NCI-H446 (cell line): ENCODE data around the gene DPP10.

ENCODE experiments used
- DNase-seq, 2 experiments: peaks; one replicate each; lab custom pipeline; 2025; lab: John Stamatoyannopoulos, UW

Gene DPP10

DNA sequence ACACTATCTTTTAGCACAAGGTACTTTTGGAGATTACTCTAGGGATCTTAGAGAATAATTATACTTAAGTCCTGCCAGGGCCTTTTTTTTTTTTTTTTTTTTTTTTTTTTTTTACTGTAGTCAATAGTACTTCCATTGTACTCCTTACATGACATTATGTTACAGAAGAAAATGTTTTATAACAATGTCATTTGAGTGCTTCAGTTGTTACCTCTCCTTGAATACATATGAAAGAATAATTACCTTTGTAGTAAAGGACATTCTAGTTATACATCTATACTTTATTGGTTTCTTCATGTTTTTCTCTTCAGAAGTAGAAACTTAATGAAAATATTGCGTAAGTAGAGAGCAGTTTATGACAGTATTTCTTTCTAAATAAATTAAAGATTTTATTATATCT is 834.9 kb downstream of the DPP10 start:
- no peak for DNase-seq

GRCh38 chr2:115285416-115285815 is 843.0 kb downstream of the DPP10 start:
- DNase-seq: no peak

DNA sequence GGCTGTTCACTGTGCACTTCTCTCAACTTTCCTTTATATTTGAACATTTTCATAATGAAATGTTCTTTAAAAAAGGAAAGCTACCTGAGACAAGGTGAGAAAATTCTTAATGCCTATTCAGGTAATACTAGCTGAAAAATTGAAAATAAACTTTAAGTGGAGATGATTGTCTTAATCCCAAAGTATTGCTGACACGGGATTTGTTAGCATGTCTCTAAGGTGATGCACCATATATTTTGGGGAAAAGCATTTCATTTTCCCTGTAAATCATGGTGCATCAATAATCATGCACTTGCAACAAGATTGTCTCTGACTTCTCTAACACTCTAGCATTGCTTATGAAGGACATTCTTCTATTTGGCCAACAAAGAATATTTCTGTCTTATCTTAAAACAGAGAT is 848.0 kb downstream of the DPP10 start:
- DNase-seq: no peak

DNA sequence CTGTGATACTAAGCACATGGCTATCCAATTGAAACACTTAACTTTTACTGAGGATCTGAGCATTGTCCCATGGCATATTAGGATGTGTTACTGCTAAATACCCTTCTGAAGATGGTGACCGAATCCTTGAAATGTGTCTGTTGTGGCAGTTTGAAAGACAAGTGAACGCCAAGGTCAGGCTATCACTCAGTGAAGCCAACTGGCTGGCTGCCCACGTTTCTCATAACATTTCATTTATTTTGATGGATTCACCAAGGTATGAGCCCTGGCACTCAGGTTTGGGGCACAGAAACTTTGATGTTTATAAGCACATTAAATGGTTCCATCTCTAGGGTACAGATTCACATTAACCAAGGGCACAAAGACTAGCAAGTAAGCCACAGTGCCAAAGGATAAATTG is 850.3 kb downstream of the DPP10 start:
- no peak for DNase-seq

- no peak for DNase-seq
Measured at GRCh38 chr2:115294999-115295398, 852.6 kb downstream of the DPP10 start.

- DNase-seq: no peak
Measured at GRCh38 chr2:115297056-115297455, 854.6 kb downstream of the DPP10 start.

GRCh38 chr2:115299199-115299598 is 856.8 kb downstream of the DPP10 start:
- DNase-seq: no peak

- DNase-seq: no peak
Measured at GRCh38 chr2:115305712-115306111, 863.3 kb downstream of the DPP10 start.

GRCh38 chr2:115314119-115314518 is 871.7 kb downstream of the DPP10 start:
- DNase-seq: no peak

DNA sequence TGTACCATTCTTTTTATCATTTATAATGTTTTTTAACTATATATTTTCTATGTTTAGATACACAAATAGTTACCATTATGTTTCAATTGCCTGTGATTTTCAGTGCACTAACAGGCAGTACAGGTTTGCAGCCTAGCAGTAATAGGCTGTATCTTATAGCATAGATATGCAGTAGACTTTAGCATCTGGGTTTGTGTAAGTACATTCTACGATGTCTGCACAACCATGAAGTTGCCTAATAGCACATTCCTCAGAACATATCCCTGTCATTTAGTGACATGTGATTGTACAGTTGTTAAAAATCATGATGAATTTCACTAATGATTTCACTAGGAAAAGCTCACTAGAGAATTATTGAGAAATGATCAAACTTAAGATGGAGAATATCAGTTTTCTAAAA is 884.6 kb downstream of the DPP10 start:
- DNase-seq: no peak

DNA sequence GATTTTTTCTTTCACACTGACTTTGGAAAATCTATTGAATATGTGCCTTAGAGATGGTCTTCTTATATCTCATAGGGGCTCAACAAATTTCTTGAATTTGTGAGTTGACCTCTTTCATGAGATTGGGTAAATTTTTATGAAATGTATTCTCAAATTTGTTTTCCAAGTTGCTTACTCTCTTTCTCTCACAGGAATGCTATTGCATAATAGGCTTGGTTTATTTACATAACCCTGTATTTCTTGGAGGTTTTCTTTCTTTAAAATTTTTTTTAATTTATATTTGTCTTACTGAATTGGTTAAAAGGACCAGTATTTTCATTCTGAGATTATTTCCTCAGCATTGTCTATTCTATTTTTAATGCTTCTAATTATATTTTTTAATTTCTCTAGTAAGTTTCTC is 917.1 kb downstream of the DPP10 start:
- no peak for DNase-seq

DNA sequence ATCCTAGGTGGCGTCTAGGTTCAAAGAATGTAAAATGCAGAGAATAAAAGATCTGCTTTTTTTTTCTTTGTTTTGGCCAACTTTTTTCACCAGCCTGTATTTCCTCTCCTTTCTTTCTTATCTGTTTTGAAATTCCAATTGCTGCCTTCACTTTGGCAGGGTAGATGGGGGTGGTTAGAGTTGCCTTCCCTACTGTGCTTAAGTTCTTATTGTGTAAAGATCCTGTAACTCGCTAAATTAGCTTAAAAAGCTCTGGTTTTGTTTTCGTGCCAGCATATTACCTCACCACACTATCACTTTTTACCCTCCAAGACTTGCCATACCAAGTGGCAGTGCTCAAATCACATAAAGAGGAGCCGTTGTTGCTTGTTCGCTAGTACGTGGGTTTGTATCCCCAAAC is 921.7 kb downstream of the DPP10 start:
- no peak for DNase-seq

DNA sequence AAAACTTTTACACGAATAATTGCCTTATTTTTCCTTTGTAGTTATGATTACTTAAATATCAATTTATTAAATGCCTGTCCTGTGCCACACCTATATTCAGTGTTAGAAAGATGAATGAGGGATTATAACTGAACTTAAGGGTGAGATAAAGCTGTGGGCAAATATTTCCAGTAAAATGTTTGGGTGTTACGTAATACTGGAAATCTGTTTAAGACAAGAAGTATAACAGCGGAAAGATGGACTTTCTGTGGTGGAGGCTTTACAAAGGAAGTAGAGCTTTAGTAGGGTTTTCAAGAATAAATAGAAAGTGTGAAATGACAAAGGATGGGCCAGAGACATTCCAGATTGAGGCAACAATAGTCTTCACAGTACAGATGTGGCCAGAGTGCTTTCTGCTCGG is 927.0 kb downstream of the DPP10 start:
- no peak for DNase-seq

DNA sequence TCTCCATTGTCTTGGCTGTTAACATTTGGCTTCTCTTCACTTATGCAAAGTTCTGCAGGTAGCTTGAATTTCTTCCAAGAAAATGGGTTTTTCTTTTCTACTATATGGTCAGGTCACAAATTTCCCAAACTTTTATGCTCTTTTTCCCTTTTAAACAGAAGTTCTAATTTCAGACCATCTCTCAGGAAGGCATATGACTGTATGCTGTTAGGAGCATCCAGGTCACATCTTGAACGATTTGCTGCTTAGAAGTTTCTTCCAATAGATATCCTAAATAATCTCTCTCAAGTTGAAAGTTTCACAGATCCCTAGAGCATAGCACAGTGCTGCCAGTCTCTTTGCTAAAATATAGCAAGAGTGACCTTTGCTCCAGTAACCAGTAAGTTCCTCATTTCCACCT is 932.5 kb downstream of the DPP10 start:
- no peak for DNase-seq

DNA sequence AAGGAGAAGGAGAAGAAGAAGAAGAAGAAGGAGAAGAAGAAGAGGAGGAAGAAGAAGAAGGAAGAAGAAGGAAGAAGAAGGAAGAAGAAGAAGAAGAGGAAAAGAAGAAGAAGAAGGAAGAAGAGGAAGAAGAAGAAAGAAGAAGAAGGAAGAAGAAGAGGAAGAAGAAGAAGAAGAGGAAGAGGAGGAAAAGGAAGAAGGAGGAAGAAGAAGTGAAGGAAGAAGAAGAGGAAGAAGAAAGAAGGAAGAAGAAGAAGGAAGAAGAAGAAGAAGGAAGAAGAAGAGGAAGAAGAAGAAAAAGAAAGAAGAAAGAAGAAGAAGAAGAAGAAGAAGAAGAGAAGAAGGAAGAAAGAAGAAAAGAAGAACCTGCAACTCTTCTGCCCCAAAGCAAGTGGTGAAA is 942.0 kb downstream of the DPP10 start:
- DNase-seq: no peak

- no peak for DNase-seq
Measured at GRCh38 chr2:115386465-115386864, 944.0 kb downstream of the DPP10 start.

- DNase-seq: no peak
Measured at GRCh38 chr2:115389024-115389423, 946.6 kb downstream of the DPP10 start.

- DNase-seq: no peak
Measured at GRCh38 chr2:115389898-115390565, 947.6 kb downstream of the DPP10 start.

DNA sequence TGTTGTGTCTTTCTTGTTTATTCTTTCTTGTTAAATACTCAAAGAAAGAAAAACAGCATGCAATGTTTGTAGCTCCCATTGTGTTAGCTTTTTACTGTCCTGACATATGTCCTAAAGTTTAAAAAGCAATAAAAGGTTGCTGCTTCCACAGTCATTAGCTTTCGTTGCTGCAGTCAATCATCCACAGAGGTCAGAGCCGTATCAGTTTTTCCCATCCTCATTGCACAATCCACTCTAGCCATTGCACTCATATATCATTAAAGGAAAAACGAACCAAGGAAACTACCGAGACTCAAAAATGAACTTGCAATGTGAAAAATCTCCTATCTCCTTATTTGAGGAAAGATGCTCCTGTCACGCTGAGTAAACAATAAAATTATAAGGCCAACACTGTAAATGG is 954.1 kb downstream of the DPP10 start:
- no peak for DNase-seq

- DNase-seq: no peak
Measured at GRCh38 chr2:115400940-115401339, 958.5 kb downstream of the DPP10 start.

DNA sequence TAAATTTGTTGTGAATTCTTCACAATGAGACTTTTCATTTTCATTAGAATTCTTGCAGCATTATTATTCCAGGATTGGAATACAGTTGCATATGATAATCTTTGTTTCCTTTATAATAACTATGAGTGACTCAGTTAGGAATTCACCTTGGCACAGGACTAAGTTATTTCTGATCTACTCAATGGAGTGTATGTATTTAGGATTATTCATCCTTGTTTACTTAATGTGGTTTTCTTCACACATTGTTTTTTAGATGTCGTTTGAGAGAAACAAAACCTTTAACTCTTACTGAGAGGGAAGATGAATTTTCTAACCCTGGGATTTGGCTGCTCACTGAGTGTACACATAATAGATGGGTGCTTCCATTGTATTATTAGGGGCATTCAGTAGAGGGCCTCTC is 970.1 kb downstream of the DPP10 start:
- DNase-seq: no peak

- no peak for DNase-seq
Measured at GRCh38 chr2:115413791-115414190, 971.4 kb downstream of the DPP10 start.

GRCh38 chr2:115414466-115414865 is 972.0 kb downstream of the DPP10 start:
- no peak for DNase-seq

DNA sequence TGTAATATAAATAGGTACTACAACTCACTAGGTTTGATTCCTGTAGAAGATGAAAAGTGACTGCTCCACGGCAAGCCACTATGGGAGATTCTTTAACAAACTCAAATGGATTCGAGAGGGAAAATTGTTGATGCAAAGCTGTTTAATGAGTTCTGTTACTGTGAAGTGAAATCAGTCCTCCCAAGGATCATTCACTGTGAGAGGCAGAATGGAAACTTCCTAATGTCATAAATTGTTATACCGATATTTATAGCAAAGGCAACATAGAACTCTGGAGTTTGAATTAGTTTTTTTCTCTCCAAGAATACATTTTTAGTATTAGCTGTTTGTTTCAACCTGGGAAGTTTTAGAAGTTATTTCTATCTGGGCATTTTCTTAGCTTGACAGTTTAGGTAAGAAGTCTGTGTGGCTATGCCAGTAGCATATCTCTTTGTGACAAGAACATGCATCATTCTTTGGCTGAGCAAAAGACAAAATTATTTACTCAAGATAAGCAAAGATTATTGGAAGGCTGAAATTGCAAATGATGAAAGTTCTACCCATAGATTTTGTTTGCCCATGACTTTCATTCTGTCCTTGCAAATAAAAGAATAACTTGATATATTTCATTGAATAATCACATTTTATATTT is 979.7 kb downstream of the DPP10 start:
- no peak for DNase-seq
